ENCODE data around the gene VPS26C. TPM values are rescaled to one million over a fixed set of nuclear protein-coding genes. Genes with fewer than 3 reads are reported as not detected.

The VPS26C gene
- total RNA-seq, 1 experiment from 2014 or later: 83.8 TPM

DNA sequence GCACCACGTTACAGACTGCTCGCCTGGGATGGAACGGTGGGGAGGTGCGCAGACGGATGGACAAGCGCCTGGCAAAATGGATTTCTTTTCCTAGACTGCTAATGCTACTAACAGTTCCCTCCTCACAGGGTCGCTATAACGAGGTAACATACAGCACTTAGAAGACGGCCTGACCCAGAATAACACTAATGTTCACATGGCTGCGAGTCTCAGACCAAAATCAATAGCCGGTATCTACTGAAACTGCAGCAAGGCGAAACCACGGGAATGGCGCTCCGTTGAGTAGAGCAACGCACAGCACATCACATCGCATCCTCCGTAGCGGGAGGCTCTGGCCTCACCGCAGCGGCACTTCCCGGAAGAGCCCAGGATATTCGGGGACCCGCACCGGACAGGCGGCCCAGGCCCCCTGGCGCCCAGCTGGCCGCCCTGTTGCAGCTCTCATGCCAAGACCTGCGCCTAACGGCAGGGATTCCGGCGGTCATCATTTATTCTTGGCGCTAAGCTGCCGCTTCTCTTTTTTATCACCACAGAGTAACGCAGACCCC, 46.6 kb downstream of the VPS26C start:
- in situ Hi-C loops (cut with HindIII; ENCODE audit: low pct_unique_long_range_greater_than_20kb, low sequenced_read_pairs): no loop called here
- DNase-seq (ENCODE audit: low read depth, low spot score): no peak

DNA sequence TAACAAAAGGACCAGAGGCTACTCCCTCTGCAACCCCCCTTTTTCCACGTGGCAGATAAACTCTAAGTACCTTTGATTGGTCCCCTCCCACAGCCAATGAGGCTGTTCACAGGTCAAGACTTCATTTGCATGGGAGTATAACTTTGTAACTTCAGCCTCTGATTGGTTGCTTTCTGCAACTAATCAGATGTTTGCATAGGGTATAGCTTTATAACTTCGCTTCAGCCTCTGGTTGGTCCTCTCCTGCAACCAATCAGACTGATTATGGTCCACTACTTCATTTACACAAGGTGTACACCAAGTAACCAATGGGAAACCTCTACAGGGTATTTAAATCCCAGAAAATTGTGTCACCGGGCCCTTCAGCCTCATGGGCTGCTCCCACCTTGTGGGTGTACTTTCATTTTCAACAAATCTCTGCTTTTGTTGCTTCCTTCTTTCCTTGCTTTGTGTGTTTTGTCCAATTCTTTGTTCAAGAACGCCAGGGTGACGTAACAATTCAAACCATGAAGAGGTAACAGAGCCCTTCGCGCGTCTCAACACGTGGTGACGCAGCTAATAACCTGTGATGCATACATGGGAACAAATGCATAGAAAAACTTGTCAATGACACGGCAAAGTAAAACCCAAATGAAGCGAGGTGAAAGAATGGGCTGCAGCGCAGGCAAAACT, 47.2 kb downstream of the VPS26C start:
- no peak for DNase-seq (ENCODE audit: low read depth, low spot score)
- in situ Hi-C loops (cut with HindIII; ENCODE audit: low pct_unique_long_range_greater_than_20kb, low sequenced_read_pairs): no loop called here

- in situ Hi-C loops (cut with HindIII; ENCODE audit: low pct_unique_long_range_greater_than_20kb, low sequenced_read_pairs): no loop called here
- DNase-seq (ENCODE audit: low read depth, low spot score): no peak
These were observed 52.2 kb downstream of the VPS26C start for GRCh38 chr21:37214952-37215351.

GRCh38 chr21:37210799-37211198, 56.3 kb downstream of the VPS26C start:
- DNase-seq (ENCODE audit: low read depth, low spot score): no peak
- in situ Hi-C loops (cut with HindIII; ENCODE audit: low pct_unique_long_range_greater_than_20kb, low sequenced_read_pairs): no loop called here

DNA sequence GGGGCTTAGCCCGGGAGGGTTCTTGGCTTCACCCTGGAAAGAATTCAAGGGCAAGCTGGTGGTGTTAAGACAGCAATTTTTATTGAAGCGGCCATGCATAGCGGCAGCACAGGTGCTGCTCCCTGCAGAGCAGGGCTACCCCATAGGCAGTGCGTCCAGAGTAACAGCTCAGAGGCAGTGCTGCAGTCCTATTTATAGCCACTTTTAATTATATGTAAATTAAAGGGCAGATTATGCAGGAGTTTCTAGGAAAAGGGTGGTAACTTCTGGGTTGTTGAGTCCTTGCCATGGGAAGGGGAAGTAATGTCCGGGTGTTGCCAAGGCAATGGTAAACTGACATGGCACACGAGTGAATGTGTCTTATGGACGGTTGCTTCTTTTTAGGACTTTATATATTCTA, 57.0 kb downstream of the VPS26C start:
- in situ Hi-C loops (cut with HindIII; ENCODE audit: low pct_unique_long_range_greater_than_20kb, low sequenced_read_pairs): no loop called here
- no peak for DNase-seq (ENCODE audit: low read depth, low spot score)

- in situ Hi-C loops (cut with HindIII; ENCODE audit: low pct_unique_long_range_greater_than_20kb, low sequenced_read_pairs): no loop called here
- DNase-seq (ENCODE audit: low read depth, low spot score): no peak
These were observed 58.4 kb downstream of the VPS26C start for GRCh38 chr21:37208741-37209225.

GRCh38 chr21:37208056-37208721, 58.9 kb downstream of the VPS26C start:
- no peak for DNase-seq (ENCODE audit: low read depth, low spot score)
- in situ Hi-C loops (cut with HindIII; ENCODE audit: low pct_unique_long_range_greater_than_20kb, low sequenced_read_pairs): no loop called here

DNA sequence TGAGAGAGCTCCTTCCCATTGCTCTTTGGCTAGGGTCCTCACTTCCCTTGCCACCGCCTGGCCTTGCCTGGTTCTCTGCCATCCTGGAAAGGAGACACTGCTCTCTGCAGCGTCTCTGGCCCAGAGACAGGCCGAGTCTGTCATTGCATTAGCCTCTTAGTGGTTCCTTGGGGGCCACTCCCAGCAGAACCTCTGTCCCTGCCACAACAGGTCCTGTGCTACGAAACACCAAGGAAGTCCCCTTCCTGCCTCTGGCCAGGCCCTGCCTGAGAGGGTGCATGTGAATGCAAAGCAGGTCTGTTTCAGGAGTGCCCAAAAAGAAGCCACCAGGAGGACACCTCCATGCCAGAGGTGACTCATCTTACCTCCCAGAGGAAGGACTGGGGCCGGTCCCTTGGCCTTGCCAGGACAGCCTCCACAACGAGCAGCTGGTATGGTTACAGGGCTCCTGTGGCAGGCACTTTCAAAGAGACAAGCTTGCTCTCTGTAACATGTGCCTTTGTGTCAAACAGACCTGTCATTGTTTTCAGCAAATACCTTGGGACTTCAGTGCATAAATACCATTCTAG, 59.6 kb downstream of the VPS26C start:
- DNase-seq (ENCODE audit: low read depth, low spot score): peak; percentile 81
- in situ Hi-C loops (cut with HindIII; ENCODE audit: low pct_unique_long_range_greater_than_20kb, low sequenced_read_pairs): no loop called here

- in situ Hi-C loops (cut with HindIII; ENCODE audit: low pct_unique_long_range_greater_than_20kb, low sequenced_read_pairs): no loop called here
- DNase-seq (ENCODE audit: low read depth, low spot score): no peak
These were observed 60.6 kb downstream of the VPS26C start for GRCh38 chr21:37206496-37206895.

DNA sequence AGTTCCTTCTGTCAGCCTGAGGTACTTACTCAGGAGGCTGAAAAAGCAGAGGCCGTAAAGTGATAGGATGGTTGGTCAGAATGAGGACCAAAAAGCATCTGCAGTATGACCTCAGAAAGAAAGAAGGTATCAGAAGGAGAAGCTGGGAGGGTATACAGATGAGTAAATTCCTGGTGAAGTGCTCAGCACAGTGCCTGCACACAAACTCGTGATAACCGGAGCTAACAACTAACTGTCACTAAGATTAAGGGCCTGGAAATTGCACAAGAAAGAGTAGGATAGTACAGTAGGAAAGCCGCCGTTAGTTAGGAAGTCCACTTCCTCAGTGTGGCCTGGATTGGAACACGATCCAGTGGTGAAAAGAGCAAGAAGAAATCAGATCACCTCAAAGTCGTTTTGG, 62.6 kb downstream of the VPS26C start:
- no peak for DNase-seq (ENCODE audit: low read depth, low spot score)
- in situ Hi-C loops (cut with HindIII; ENCODE audit: low pct_unique_long_range_greater_than_20kb, low sequenced_read_pairs): no loop called here

DNA sequence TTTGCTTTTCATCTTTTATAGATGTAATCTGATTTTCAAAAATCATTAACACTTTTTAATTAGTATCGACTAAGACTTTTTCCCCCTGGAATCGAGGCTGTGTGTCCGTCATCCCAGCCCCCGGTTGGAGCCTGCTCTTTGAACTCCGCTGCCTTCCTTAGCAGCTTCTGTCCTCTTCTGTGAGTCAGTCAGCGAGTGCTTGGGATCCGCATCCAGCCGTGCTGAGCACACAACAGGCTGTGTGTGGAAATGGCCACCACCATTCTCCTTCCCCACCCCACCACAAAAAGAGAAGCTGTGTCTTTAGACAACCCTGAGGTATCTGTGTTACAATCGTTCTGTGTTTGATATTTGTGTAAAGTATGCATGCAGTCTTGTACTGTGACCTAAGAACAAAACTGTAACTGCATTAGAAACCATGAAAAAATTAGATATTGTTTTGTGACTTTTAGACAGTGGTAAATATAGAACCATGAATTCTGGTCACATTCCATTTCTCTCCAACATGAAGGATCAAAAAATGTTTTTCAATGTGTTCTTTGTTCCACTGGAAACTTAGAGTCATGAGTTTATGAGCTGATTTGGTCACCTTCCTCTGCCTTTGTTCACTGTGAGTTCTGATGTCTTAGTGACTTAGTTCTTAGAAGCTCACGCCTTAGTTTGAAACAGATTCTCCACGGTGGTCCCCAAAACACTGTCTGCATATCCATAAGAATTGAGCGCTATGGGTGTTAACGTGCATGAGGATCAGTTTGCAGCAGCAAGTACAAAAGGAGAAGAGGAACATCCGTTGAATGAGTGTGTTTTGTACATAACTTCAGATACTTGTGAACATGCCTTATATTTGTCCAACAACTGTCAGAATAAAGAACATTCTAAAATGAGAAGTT, 64.7 kb downstream of the VPS26C start:
- in situ Hi-C loops (cut with HindIII; ENCODE audit: low pct_unique_long_range_greater_than_20kb, low sequenced_read_pairs): no loop called here
- DNase-seq (ENCODE audit: low read depth, low spot score): peak; percentile 95

GRCh38 chr21:37200641-37201480, 66.3 kb downstream of the VPS26C start:
- in situ Hi-C loops (cut with HindIII; ENCODE audit: low pct_unique_long_range_greater_than_20kb, low sequenced_read_pairs): no loop called here
- no peak for DNase-seq (ENCODE audit: low read depth, low spot score)

DNA sequence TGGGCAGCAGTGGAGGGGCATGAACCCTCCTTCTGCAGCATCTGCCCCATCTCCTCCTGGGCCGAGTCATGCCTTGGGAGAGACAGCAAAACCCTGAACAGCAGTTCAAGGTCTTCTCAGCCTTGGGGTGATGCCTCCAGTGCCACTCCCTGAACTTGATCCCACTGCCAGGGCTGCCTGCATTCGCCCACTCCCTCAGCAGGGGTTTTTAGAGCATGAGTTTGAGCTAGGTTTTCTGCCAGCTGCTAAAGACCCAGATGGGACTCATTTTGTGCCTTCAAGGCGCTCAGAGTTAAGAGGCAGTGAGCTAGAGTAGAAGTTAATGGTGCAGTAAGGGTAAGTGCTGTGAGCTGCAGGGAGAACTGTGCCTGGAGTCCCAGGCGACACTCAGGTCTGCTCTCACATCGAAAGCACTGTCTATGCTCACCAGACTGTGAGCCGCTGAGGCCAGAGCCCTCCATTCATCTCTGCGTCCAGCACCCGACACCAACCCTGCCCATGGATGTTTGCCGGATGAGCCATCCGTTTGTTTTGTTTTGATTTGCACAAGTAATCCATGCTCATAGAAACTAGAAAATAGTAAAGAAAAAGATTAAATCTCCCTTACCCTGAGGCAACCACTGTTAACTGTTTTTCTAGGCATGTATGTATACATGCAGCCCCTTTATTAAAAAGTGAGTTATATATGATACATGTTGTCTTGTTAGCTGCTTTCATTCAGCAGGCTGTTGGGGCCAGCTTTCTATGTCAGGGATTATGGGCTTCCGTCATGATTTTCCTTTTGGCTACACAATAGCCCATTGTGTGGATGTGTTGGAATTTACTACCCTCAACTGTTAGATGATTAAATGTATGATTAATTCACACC, 67.8 kb downstream of the VPS26C start:
- in situ Hi-C loops (cut with HindIII; ENCODE audit: low pct_unique_long_range_greater_than_20kb, low sequenced_read_pairs): no loop called here
- DNase-seq (ENCODE audit: low read depth, low spot score): peak; percentile 78

DNA sequence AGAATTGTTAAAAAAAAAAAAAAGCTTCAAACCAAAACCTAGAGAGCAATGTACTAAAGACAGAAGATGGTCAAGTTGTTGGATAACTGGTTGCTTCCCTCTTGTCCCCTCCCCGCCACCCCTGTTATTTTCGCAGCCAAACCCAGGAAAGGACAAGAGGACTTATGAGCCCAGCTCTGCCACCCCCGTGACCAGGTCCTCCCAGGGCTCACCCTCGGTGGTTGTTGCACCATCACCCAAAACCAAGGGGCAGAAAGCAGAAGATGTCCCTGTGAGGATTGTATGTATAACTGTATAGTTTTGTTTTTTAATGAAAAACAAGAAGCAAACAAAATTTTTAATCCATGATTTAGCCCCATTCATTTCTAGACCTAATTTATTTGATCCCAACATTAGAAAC, 69.4 kb downstream of the VPS26C start:
- DNase-seq (ENCODE audit: low read depth, low spot score): no peak
- in situ Hi-C loops (cut with HindIII; ENCODE audit: low pct_unique_long_range_greater_than_20kb, low sequenced_read_pairs): no loop called here

DNA sequence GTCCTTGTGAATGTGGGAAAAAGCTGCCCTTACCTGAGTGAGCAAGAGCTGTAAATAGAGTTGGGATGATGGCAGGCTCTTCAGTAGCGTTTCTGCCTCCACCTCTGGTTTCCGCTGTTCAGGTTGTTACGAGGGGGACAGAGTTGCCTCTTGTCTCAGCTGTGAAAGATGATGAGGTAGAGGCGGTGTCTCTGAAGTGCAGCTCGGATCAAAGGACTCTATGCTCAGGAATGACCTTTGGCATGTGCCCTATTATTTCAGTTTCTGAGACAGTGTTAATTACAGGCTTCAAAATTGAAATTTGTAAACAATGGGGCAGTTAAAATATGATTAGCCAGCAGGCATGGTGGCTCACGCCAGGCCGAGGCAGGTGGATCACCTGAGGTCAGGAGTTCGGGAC, 70.3 kb downstream of the VPS26C start:
- in situ Hi-C loops (cut with HindIII; ENCODE audit: low pct_unique_long_range_greater_than_20kb, low sequenced_read_pairs): no loop called here

GRCh38 chr21:37195610-37196009, 71.5 kb downstream of the VPS26C start:
- in situ Hi-C loops (cut with HindIII; ENCODE audit: low pct_unique_long_range_greater_than_20kb, low sequenced_read_pairs): no loop called here
- DNase-seq (ENCODE audit: low read depth, low spot score): peak; percentile 83

More for the DNA sequence above, 70.3 kb downstream of the VPS26C start:
- no peak for DNase-seq (ENCODE audit: low read depth, low spot score)
